K562 (cell line): ENCODE measurements around the gene BMP2K. TPM values are rescaled to one million over a fixed set of nuclear protein-coding genes. Genes with fewer than 3 reads are reported as not detected.
A peak's percentile ranks its signal among the peaks of the same experiment; 100 is the strongest.

Experiments
- ATAC-seq: fragments of 200-7000 bp; cut with Tn5 transposase; 3 replicates; pipeline ENCODE4 v1.9.1; 2020; ENCODE audit warnings: moderate library complexity
- BruUV-seq: library from RNA; stranded (reverse); fragments of 400-500 nt; replicated peaks from 2 replicates; lab custom pipeline; 2021; lab: Mats Ljungman, UMichigan
- CTCF ChIA-PET: fragments of 300-600 bp; formaldehyde crosslinking; extraction: SDS; loops from one replicate; lab custom pipeline; 2021; ENCODE audit warnings: low intra/inter-chr PET ratio; lab: Yijun Ruan, JAX
- POLR2A ChIA-PET: fragments of 300-600, 350-650 bp; sonication (Branson Sonifier 250); formaldehyde crosslinking; extraction: SDS; loops from one replicate; lab custom pipeline; 2021; ENCODE audit warnings: antibody characterized with exemption, inconsistent platforms; lab: Yijun Ruan, JAX
- DNase-seq, 4 experiments: peaks; one replicate each; pipeline versions ENCODE4 v3.0.0 to v3.0.0-alpha.2; 2011 to 2018; ENCODE audit warnings: low spot score in 3 of 4, mixed read lengths in 3 of 4; ENCODE audit errors: extremely low read depth in 1 of 4
- FAIRE-seq: peaks from 2 replicates; lab custom pipeline; 2011; peaks lifted over from hg19 to GRCh38; lab: Jason Lieb, UNC
- H2AFZ ChIP-seq: 2 replicates; pipeline ENCODE4 v1.6.0; 2011; ENCODE audit warnings: low read depth, low read length, control low read depth, inconsistent platforms
- H3K27ac ChIP-seq: fragments of 200-600 bp; 3 replicates; pipeline ENCODE4 v1.8.0; 2011; ENCODE audit warnings: low read depth, mild to moderate bottlenecking, control low read depth, inconsistent platforms, low read length, moderate library complexity, mixed read lengths; ENCODE audit errors: extremely low read depth
- H3K27me3 ChIP-seq, 2 experiments: fragments of 300-600 bp in 1 of 2; 2 replicates in 1 of 2; 3 replicates in 1 of 2; pipeline versions ENCODE4 v1.6.0 to v1.8.0; 2011; ENCODE audit warnings: inconsistent platforms in 2 of 2, low read length in 2 of 2, mild to moderate bottlenecking in 1 of 2, mixed read lengths in 1 of 2, moderate library complexity in 1 of 2; ENCODE audit not compliant: control insufficient read depth in 2 of 2, insufficient read depth in 2 of 2
- H3K36me3 ChIP-seq: fragments of 300-600 bp; 3 replicates; pipeline ENCODE4 v1.8.0; 2011; ENCODE audit warnings: mild to moderate bottlenecking, low read length, inconsistent platforms; ENCODE audit not compliant: control insufficient read depth, insufficient read depth
- H3K4me1 ChIP-seq, 2 experiments: fragments of 200-600 bp in 1 of 2; replicated peaks in 1 of 2; 2 replicates in 1 of 2; 3 replicates in 1 of 2; pipeline versions ENCODE4 v1.5.1 to v1.8.0; 2011; ENCODE audit warnings: inconsistent platforms in 2 of 2, low read length in 2 of 2, mild to moderate bottlenecking in 1 of 2, mixed read lengths in 1 of 2, moderate library complexity in 1 of 2; ENCODE audit not compliant: control insufficient read depth in 2 of 2, insufficient read depth in 2 of 2
- H3K4me2 ChIP-seq: 2 replicates; pipeline ENCODE4 v1.6.1; 2011; ENCODE audit warnings: low read length, control low read depth, inconsistent platforms, mixed read lengths; ENCODE audit not compliant: insufficient read depth
- H3K4me3 ChIP-seq: fragments of 200-600 bp; sonication (generic), shearing (Covaris generic); 2 replicates; pipeline ENCODE4 v1.5.1; 2016; ENCODE audit warnings: control low read depth, inconsistent platforms
- H3K79me2 ChIP-seq: fragments of 200-600 bp; 3 replicates; pipeline ENCODE4 v1.8.0; 2011; ENCODE audit warnings: low read length, inconsistent platforms; ENCODE audit not compliant: control insufficient read depth, insufficient read depth
- H3K9ac ChIP-seq, 2 experiments: 2 replicates each; pipeline versions ENCODE4 v1.6.0 to v1.6.1; 2011; ENCODE audit warnings: low read depth in 2 of 2, low read length in 2 of 2, control low read depth in 1 of 2, inconsistent platforms in 1 of 2, mild to moderate bottlenecking in 1 of 2, mixed read lengths in 1 of 2; ENCODE audit not compliant: insufficient read depth in 1 of 2
- H3K9me1 ChIP-seq: one replicate; pipeline ENCODE4 v1.6.0; 2011; ENCODE audit warnings: inconsistent platforms, mild to moderate bottlenecking, low read length, moderate library complexity; ENCODE audit not compliant: control insufficient read depth, insufficient read depth
- H3K9me3 ChIP-seq: replicated peaks from 2 replicates; pipeline ENCODE4 v1.5.1; 2011; ENCODE audit warnings: low read depth, low read length, inconsistent platforms; ENCODE audit not compliant: control insufficient read depth, insufficient read depth
- H4K20me1 ChIP-seq: replicated peaks from 2 replicates; pipeline ENCODE4 v1.6.1; 2011; ENCODE audit warnings: low read length, inconsistent platforms, mixed read lengths; ENCODE audit not compliant: control insufficient read depth, insufficient read depth
- ARID1B ChIP-seq: fragments of 450-650 bp; IDR thresholded peaks from 2 replicates; pipeline ENCODE4 v1.6.1; 2016; ENCODE audit warnings: antibody characterized with exemption, mild to moderate bottlenecking, inconsistent platforms
- CGGBP1 ChIP-seq: fragments of 250-450 bp; sonication (Bioruptor Pico); IDR thresholded peaks from 2 replicates; pipeline ENCODE4 v1.9.0; 2021; ENCODE audit warnings: mild to moderate bottlenecking
- CREB5 ChIP-seq: fragments of 250-450 bp; sonication (Bioruptor Pico); IDR thresholded peaks from 2 replicates; pipeline ENCODE4 v1.5.0; 2020; ENCODE audit warnings: mild to moderate bottlenecking
- CXXC5 ChIP-seq: fragments of 250-450 bp; sonication (Bioruptor Pico); IDR thresholded peaks from 2 replicates; pipeline ENCODE4 v1.8.0; 2022; ENCODE audit warnings: inconsistent platforms, mild to moderate bottlenecking, moderate library complexity
- ELF2 ChIP-seq: fragments of 250-450 bp; sonication (Bioruptor Pico); IDR thresholded peaks from 2 replicates; pipeline ENCODE4 v1.5.0; 2021; ENCODE audit warnings: mild to moderate bottlenecking
- ERF ChIP-seq: fragments of 450-650 bp; formaldehyde crosslinking; IDR thresholded peaks from 2 replicates; pipeline ENCODE4 v1.4.0; 2020; ENCODE audit warnings: mild to moderate bottlenecking, mixed read lengths
- FOXP1 ChIP-seq: sonication (generic); formaldehyde crosslinking; IDR thresholded peaks from 2 replicates; pipeline ENCODE4 v1.8.0; 2022; ENCODE audit warnings: mild to moderate bottlenecking, missing genetic modification reagents
- IFI16 ChIP-seq: fragments of 250-450 bp; sonication (Bioruptor Pico); IDR thresholded peaks from 2 replicates; pipeline ENCODE4 v2.1.2; 2022; ENCODE audit warnings: mild to moderate bottlenecking, inconsistent platforms
- MIER1 ChIP-seq: fragments of 450-650 bp; IDR thresholded peaks from 2 replicates; pipeline ENCODE4 v1.6.1; 2016; ENCODE audit warnings: antibody characterized with exemption, mild to moderate bottlenecking, low read depth
- NR2C2 ChIP-seq, 2 experiments: fragments of 200-800 bp in 1 of 2; sonication (Bioruptor generic) in 1 of 2; sonication (generic) in 1 of 2; formaldehyde crosslinking in 1 of 2; IDR thresholded peaks; 2 replicates each; pipeline versions ENCODE4 v1.6.1 to v1.8.0; 2016 to 2022; ENCODE audit warnings: mild to moderate bottlenecking in 1 of 2, missing compliant biosample characterization in 1 of 2, missing genetic modification characterization in 1 of 2, missing genetic modification reagents in 1 of 2
- SPI1 ChIP-seq: IDR thresholded peaks from 2 replicates; pipeline ENCODE4 v1.6.1; 2011; ENCODE audit warnings: low read depth, low read length, control low read depth, borderline replicate concordance
- ZNF175 ChIP-seq: fragments of 200-800 bp; sonication (Bioruptor generic); IDR thresholded peaks from 2 replicates; pipeline ENCODE4 v1.6.1; 2016; ENCODE audit warnings: low read depth, mild to moderate bottlenecking, missing genetic modification characterization, missing compliant biosample characterization
- in situ Hi-C: fragments of 300-500 bp; cut with MboI; formaldehyde crosslinking; loops from 4 replicates; pipeline ENCODE4 v1.15.0; 2018; ENCODE audit warnings: inconsistent platforms, mixed read lengths
- intact Hi-C: fragments of 100-400 bp; cut with micrococcal nuclease; formaldehyde crosslinking; loops from 2 replicates; pipeline ENCODE4 v1.14.2; 2022
- polyA plus RNA-seq, 8 experiments: library from polyadenylated mRNA; depleted of rRNA in 4 of 8; stranded (reverse) in 5 of 8; unstranded in 3 of 8; fragments of >200 nt; fragmentation: Nextera tagmentation in 2 of 8; fragmentation: Illumina TruSeq in 1 of 8; extraction: Ambion mirVana in 2 of 8; extraction: Trizol in 1 of 8; gene quantifications; 2 replicates each; pipeline versions ENCODE4 v1.2.1 to v1.2.3, GENCODE V29; 2011 to 2014; ENCODE audit warnings: inconsistent platforms in 1 of 8, missing spikeins in 1 of 8
- total RNA-seq, 7 experiments: library from RNA; depleted of rRNA in 6 of 7; stranded (reverse); fragments of >200 nt in 6 of 7; fragmentation: Illumina TruSeq in 2 of 7; extraction: Trizol in 2 of 7; gene quantifications; 2 replicates each; pipeline versions ENCODE4 v1.2.1 to v1.2.3, GENCODE V29; 2011 to 2021; ENCODE audit warnings: low replicate concordance in 1 of 7

BMP2K gene
- total and polyA plus RNA-seq, 9 of the 15 experiments (the other 6 are each of a cell fraction or from before 2014, with no cell fraction given), result 17.0 to 217 (median 104) TPM

GRCh38 chr4:78734441-78735162 is 41.5 kb upstream of the BMP2K start (continued):
- TF ChIP-seq MIER1 (no peak), CGGBP1 (no peak), CXXC5 (CRISPR knock-in tag) (no peak), IFI16 (no peak), ARID1B (0 out of 2 replicates have a peak, but pooled peaks have one; percentile 7), ELF2 (CRISPR knock-in tag) (no peak), ZNF175 (CRISPR knock-in tag) (peak; percentile 48; the same call in 1 of the 2 replicates), NR2C2 (CRISPR knock-in tag; IDR thresholded peaks at IDR 0.05) (no peak), NR2C2 (tag; IDR thresholded peaks at IDR 0.05) (no peak), FOXP1 (no peak), SPI1 (no peak), ERF (CRISPR knock-in tag) (no peak)

DNA sequence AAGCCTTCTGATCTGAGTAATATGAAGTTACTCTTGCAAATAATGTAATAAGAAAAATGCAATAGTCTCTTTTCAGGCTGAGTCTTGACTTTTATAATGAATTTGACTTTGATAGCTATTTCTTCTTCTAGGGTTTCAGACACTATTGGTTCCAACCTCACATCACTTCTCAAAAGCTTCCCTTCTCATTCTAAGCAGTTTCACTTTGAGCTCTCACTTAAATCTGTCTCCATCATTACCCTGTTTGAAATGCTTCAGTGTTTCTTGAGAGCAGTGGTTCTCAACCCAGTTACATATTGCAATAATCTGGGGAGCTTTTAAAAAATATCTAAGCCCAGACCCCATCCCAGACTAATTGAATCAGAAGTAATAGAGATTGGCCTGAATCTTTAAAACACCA is 40.5 kb upstream of the BMP2K start:
- Histone ChIP-seq H3K4me2 (no peak overlapping the region), H2AFZ (no peak overlapping the region), H3K4me3 (no peak overlapping the region), H3K79me2 (peaks cover 11% of the 10 kb centered on the region; the same call in 2 of the 3 replicates), H3K36me3 (no peaks in the 10 kb centered on the region), H3K4me1 (peaks cover 22 to 67% of the 10 kb centered on the region in 2 experiments), H3K9ac (no peak overlapping the region), H3K9me3 (no peaks in the 10 kb centered on the region), H3K9me1 (no peaks in the 10 kb centered on the region), H3K27ac (no peak overlapping the region), H4K20me1 (no peaks in the 10 kb centered on the region), H3K27me3 (no peaks in the 10 kb centered on the region)
- CTCF ChIA-PET, result no interaction called here
- intact Hi-C loops (no loop called here), in situ Hi-C loops (no loop called here)
- no peak for DNase-seq
- POLR2A ChIA-PET, result interaction anchor here (1.1 to 2.2 kb wide), 4 partner anchors 9 to 25 kb away, joined by 3 to 7 read pairs (median 5); no protein-coding TSS in a partner anchor
- no peak for FAIRE-seq
- no peak for ATAC-seq
- no TSS peak for BruUV-seq
- TF ChIP-seq CREB5 (CRISPR knock-in tag), result no peak
